ENCODE measurements around the gene RSBN1. TPM values are rescaled to one million over a fixed set of nuclear protein-coding genes. Genes with fewer than 3 reads are reported as not detected.

The RSBN1 gene
- total RNA-seq, 1 donor from 2014 or later = 15.0 TPM

GRCh38 chr1:113787663-113788062 lies 24.6 kb downstream of the RSBN1 start:
- no peaks in the 10 kb centered on the region for H3K36me3 Mint-ChIP-seq (ENCODE audit: low read depth, unreplicated experiment)
- no peak for DNase-seq (ENCODE audit: low spot score)
- peaks cover 3% of the 10 kb centered on the region for H3K27me3 Mint-ChIP-seq (ENCODE audit: unreplicated experiment)
- H3K4me1 Mint-ChIP-seq (ENCODE audit: unreplicated experiment) = peaks cover 34% of the 10 kb centered on the region
- H3K27ac Mint-ChIP-seq (ENCODE audit: unreplicated experiment) = no peak overlapping the region
- TF ChIP-seq, protein P1, sequence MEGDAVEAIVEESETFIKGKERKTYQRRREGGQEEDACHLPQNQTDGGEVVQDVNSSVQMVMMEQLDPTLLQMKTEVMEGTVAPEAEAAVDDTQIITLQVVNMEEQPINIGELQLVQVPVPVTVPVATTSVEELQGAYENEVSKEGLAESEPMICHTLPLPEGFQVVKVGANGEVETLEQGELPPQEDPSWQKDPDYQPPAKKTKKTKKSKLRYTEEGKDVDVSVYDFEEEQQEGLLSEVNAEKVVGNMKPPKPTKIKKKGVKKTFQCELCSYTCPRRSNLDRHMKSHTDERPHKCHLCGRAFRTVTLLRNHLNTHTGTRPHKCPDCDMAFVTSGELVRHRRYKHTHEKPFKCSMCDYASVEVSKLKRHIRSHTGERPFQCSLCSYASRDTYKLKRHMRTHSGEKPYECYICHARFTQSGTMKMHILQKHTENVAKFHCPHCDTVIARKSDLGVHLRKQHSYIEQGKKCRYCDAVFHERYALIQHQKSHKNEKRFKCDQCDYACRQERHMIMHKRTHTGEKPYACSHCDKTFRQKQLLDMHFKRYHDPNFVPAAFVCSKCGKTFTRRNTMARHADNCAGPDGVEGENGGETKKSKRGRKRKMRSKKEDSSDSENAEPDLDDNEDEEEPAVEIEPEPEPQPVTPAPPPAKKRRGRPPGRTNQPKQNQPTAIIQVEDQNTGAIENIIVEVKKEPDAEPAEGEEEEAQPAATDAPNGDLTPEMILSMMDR (IDR thresholded peaks at IDR 0.05; ENCODE audit: unreplicated experiment) = no peak
- H3K9me3 Mint-ChIP-seq (ENCODE audit: unreplicated experiment) = no peaks in the 10 kb centered on the region
- no peak overlapping the region for H3K4me3 Mint-ChIP-seq (ENCODE audit: unreplicated experiment)

- Mint-ChIP-seq H3K27ac (ENCODE audit: unreplicated experiment) (no peak overlapping the region), H3K4me3 (ENCODE audit: unreplicated experiment) (no peak overlapping the region), H3K9me3 (ENCODE audit: unreplicated experiment) (no peaks in the 10 kb centered on the region), H3K36me3 (ENCODE audit: low read depth, unreplicated experiment) (no peaks in the 10 kb centered on the region), H3K4me1 (ENCODE audit: unreplicated experiment) (peaks cover 27% of the 10 kb centered on the region), H3K27me3 (ENCODE audit: unreplicated experiment) (peaks cover 3% of the 10 kb centered on the region)
- DNase-seq (ENCODE audit: low spot score) = no peak
- TF ChIP-seq, protein P1 (IDR thresholded peaks at IDR 0.05; ENCODE audit: unreplicated experiment) = no peak
Measured at GRCh38 chr1:113786069-113786468, 26.2 kb downstream of the RSBN1 start.

DNA sequence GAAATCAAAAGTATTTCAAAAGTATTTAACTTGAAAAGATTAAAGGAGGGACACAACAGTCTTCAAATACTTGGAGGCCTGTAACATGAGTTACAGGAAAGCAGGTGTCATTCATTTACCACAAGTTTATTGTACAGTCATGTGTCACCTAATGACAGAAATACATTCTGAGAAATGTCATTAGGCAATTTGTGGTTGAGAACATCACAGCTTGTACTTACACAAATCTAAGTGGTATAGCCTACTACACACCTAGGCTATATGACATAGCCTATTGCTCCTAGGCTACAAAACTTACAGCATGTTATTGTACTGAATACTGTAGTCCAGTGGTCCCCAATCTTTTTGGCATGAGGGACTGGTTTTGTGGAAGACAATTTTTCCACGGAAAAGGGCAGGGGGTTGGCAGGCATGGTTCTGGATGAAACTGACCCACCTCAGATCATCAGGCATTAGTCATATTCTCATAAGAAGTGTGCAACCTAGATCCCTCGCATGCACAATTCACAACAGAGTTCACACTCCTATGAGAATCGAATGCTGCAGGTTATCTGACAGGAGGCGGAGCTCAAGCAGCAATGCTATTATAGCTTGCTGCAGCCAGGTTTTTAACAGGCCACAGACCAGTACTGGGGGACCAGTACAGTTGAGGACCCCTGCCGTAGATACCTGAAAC lies 28.0 kb downstream of the RSBN1 start:
- H3K9me3 Mint-ChIP-seq (ENCODE audit: unreplicated experiment) = no peaks in the 10 kb centered on the region
- TF ChIP-seq, protein P1 (IDR thresholded peaks at IDR 0.05; ENCODE audit: unreplicated experiment) = no peak
- H3K4me1 Mint-ChIP-seq (ENCODE audit: unreplicated experiment) = peaks cover 18% of the 10 kb centered on the region
- DNase-seq (ENCODE audit: low spot score) = no peak
- H3K4me3 Mint-ChIP-seq (ENCODE audit: unreplicated experiment) = no peak overlapping the region
- no peaks in the 10 kb centered on the region for H3K36me3 Mint-ChIP-seq (ENCODE audit: low read depth, unreplicated experiment)
- peak overlapping the region; percentile 74 for H3K27ac Mint-ChIP-seq (ENCODE audit: unreplicated experiment)
- peaks cover 1% of the 10 kb centered on the region for H3K27me3 Mint-ChIP-seq (ENCODE audit: unreplicated experiment)

- DNase-seq (ENCODE audit: low spot score) = no peak
- peaks cover 3% of the 10 kb centered on the region for H3K36me3 Mint-ChIP-seq (ENCODE audit: low read depth, unreplicated experiment)
- H3K4me1 Mint-ChIP-seq (ENCODE audit: unreplicated experiment) = peaks cover 11% of the 10 kb centered on the region
- H3K4me3 Mint-ChIP-seq (ENCODE audit: unreplicated experiment) = no peak overlapping the region
- H3K27me3 Mint-ChIP-seq (ENCODE audit: unreplicated experiment) = peaks cover 1% of the 10 kb centered on the region
- TF ChIP-seq, protein P1 (IDR thresholded peaks at IDR 0.05; ENCODE audit: unreplicated experiment) = no peak
- no peaks in the 10 kb centered on the region for H3K9me3 Mint-ChIP-seq (ENCODE audit: unreplicated experiment)
- peak overlapping the region; percentile 74 for H3K27ac Mint-ChIP-seq (ENCODE audit: unreplicated experiment)
Measured at GRCh38 chr1:113783254-113784103, 28.8 kb downstream of the RSBN1 start.

DNA sequence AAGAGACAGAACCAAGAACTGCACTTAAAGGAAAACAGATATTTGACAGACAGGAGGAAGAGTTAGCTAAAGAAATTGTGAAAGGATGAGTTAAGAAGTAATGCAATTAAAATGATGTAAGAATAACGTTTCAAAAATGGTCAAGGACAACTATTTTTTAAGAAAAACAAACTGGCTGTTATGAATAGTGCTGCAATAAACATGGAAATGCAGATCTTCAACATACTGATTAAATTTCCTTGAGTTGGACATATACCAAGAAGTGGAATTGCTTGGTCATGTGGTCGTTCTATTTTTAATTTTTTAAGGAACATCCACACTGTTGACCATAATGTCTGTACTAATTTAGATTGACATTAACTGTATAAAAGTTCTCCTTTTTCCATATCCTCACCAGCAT lies 29.9 kb downstream of the RSBN1 start:
- DNase-seq (ENCODE audit: low spot score) = no peak
- no peak overlapping the region for H3K4me3 Mint-ChIP-seq (ENCODE audit: unreplicated experiment)
- TF ChIP-seq, protein P1 (IDR thresholded peaks at IDR 0.05; ENCODE audit: unreplicated experiment) = no peak
- H3K9me3 Mint-ChIP-seq (ENCODE audit: unreplicated experiment) = no peaks in the 10 kb centered on the region
- peaks cover 5% of the 10 kb centered on the region for H3K36me3 Mint-ChIP-seq (ENCODE audit: low read depth, unreplicated experiment)
- H3K27ac Mint-ChIP-seq (ENCODE audit: unreplicated experiment) = no peak overlapping the region
- H3K27me3 Mint-ChIP-seq (ENCODE audit: unreplicated experiment) = peaks cover 1% of the 10 kb centered on the region
- peaks cover 10% of the 10 kb centered on the region for H3K4me1 Mint-ChIP-seq (ENCODE audit: unreplicated experiment)
